WTC11 (cell line): Measurements from ENCODE around the gene ZNF367.

Source experiments
- CREM ChIP-seq: sonication (generic); formaldehyde crosslinking; IDR thresholded peaks from 2 replicates; pipeline ENCODE4 v1.8.1; 2022; ENCODE audit warnings: mild to moderate bottlenecking, missing genetic modification reagents, moderate library complexity
- CTCF ChIP-seq: fragments of 200-600 bp; IDR thresholded peaks from 2 replicates; pipeline ENCODE4 v1.8.0; 2022; ENCODE audit warnings: antibody characterized with exemption
- FOXP4 ChIP-seq: sonication (generic); formaldehyde crosslinking; IDR thresholded peaks from 2 replicates; pipeline ENCODE4 v1.8.0; 2022; ENCODE audit warnings: mild to moderate bottlenecking, missing genetic modification reagents
- HMGXB4 ChIP-seq: sonication (generic); formaldehyde crosslinking; IDR thresholded peaks from 2 replicates; pipeline ENCODE4 v1.8.1; 2023; ENCODE audit warnings: mild to moderate bottlenecking, moderate library complexity, missing genetic modification reagents
- IRF1 ChIP-seq: sonication (generic); formaldehyde crosslinking; IDR thresholded peaks from 2 replicates; pipeline ENCODE4 v1.8.0; 2023; ENCODE audit warnings: missing genetic modification reagents
- MAX ChIP-seq: sonication (generic); formaldehyde crosslinking; IDR thresholded peaks from 2 replicates; pipeline ENCODE4 v1.8.0; 2022; ENCODE audit warnings: mild to moderate bottlenecking, missing genetic modification reagents
- MLX ChIP-seq: sonication (generic); formaldehyde crosslinking; IDR thresholded peaks from 2 replicates; pipeline ENCODE4 v1.8.1; 2023; ENCODE audit warnings: mild to moderate bottlenecking, missing genetic modification reagents, moderate library complexity
- MXD4 ChIP-seq: fragments of 250-450 bp; sonication (Bioruptor Pico); IDR thresholded peaks from 2 replicates; pipeline ENCODE4 v1.8.0; 2021; ENCODE audit warnings: mild to moderate bottlenecking, moderate library complexity, borderline replicate concordance
- SP1 ChIP-seq: sonication (generic); formaldehyde crosslinking; conservative IDR thresholded peaks from 2 replicates; pipeline ENCODE4 v1.8.1; 2022; ENCODE audit warnings: missing genetic modification reagents
- USF1 ChIP-seq: sonication (generic); formaldehyde crosslinking; IDR thresholded peaks from 2 replicates; pipeline ENCODE4 v1.8.0; 2022; ENCODE audit warnings: mild to moderate bottlenecking, missing genetic modification reagents
- USF2 ChIP-seq: sonication (generic); formaldehyde crosslinking; IDR thresholded peaks from 2 replicates; pipeline ENCODE4 v1.8.1; 2023; ENCODE audit warnings: mild to moderate bottlenecking, missing genetic modification reagents, moderate library complexity
- ZBTB21 ChIP-seq: sonication (generic); formaldehyde crosslinking; IDR thresholded peaks from 2 replicates; pipeline ENCODE4 v1.8.1; 2023; ENCODE audit warnings: mild to moderate bottlenecking, missing genetic modification reagents, borderline replicate concordance
- ZNF263 ChIP-seq: sonication (generic); formaldehyde crosslinking; IDR thresholded peaks from 2 replicates; pipeline ENCODE4 v1.8.1; 2022; ENCODE audit warnings: low read depth, mild to moderate bottlenecking, moderate library complexity, missing genetic modification reagents

GRCh38 chr9:96342571-96343245, 75.5 kb downstream of the ZNF367 start:
- no peak for TF ChIP-seq CTCF
- TF ChIP-seq MLX (CRISPR knock-in tag) = no peak
- no peak for TF ChIP-seq USF2 (CRISPR knock-in tag)
- no peak for TF ChIP-seq USF1
- no peak for TF ChIP-seq MAX (CRISPR knock-in tag)
- no peak for TF ChIP-seq IRF1 (CRISPR knock-in tag)
- TF ChIP-seq ZBTB21 (CRISPR knock-in tag) = no peak
- TF ChIP-seq ZNF263 (CRISPR knock-in tag) = no peak
- no peak for TF ChIP-seq MXD4 (CRISPR knock-in tag)
- TF ChIP-seq CREM = no peak
- no peak for TF ChIP-seq HMGXB4 (CRISPR knock-in tag)
- TF ChIP-seq SP1 (CRISPR knock-in tag) = no peak
- TF ChIP-seq FOXP4 = no peak
